Globus pallidus (tissue), 1 donor: ENCODE measurements around the gene TIAM2.

Source experiments
- DNase-seq: peaks from one replicate; pipeline ENCODE4 v3.0.0-alpha.2; 2015; ENCODE audit warnings: low spot score

TIAM2 gene

DNA sequence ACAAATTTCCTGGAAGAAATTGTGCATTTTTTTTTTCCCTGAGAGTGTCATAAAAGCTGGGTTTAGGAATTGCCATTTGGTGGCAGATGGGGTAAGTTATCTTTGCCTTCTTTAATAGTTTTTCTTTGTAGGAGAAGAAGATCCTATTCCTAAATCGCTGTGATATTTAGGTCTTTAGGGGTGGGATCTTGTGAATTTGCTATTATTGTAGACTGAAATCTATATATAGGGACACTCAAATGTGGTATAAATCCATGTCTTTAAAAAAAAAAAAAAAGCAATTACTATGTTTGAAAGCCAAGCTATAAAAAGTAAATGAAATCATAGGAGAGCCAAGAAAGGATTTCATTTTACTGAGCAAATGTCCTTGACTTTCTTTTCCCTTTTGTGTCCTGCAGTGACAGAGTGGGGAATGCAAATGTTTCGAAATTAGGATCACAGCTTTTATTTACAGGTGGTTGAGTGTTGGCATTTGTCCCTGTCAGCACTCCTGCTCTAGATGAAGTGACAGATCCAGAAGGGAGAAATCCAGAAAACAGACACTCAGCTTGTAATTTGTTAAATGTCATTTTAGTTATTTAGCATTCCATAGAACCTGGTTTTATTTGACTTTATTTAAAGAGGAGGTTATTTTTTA lies 29.4 kb downstream of the TIAM2 start:
- no peak for DNase-seq

DNA sequence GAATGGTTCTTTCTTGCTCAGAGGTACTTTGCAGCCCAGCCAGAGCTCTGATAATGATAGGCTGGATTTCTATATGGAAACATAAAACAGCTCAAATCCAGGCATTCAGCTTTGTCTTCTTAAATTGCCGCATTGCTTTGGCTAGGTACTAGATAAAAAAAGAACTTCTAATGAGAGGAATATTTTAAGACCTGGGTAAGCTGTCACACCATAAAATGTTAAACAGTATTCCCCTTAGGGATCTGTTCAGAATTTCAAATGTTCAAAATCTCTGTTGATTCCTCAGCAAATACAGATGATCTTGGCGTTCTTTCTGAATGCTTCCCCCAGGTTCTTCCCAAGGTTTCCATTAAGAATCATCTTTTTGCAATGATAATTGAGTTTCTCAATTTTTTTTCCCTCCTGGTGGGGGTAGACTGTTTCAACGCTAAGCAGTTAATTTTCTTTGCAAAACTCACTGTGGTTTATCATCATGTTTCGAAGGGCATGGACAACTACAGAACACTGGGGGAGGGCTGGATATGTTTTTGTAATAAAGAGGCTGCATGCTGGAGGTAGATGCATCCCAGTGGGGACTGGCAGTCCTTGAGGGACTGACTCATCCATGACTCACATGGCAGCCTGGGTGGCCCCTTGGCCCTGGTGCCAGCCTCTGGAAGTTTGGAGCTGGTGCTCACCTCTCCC lies 31.0 kb downstream of the TIAM2 start:
- DNase-seq, result no peak

DNA sequence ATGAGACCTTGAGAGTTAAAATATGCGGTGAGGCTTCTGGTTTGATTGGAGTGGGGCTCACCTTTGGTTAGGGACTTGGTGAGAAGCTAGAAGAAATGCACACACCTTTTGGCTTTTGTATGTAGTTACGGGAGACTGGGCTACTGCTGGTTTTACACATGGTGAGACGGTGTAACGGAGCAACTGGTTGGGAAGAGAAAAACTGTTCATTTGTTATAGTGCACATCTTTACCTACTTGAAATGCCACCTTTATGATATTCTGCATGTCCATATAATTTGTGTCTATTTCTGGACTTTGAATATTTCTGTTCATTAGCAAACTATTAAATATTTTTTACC lies 31.6 kb downstream of the TIAM2 start:
- DNase-seq, result no peak

DNA sequence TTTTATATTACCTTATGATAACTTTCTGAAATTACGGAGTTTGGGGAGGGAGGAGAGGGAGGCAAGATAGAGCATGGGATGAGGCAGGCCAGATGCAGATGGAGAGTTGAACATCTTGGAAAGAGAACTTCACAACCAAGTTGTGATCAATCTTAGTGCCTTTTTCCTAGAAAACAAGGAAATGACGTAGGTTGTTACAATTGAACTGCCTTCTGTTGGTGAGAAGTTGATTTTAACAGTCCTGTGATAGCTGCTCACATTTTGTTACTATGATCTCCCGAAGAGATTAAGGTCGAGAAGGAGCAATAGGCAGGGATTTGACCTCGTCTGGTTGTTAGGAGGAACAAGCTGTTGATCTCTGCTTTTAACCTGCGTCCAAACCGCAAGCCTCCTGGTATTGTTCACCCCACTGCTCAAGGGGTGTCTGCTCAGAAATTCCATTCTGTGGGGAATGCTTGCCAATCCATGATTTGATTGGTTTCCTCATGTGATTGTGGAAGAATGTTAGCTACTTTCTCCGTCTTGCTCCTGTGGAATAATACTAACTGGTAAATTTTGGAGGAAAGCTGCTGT lies 35.1 kb downstream of the TIAM2 start:
- no peak for DNase-seq

DNA sequence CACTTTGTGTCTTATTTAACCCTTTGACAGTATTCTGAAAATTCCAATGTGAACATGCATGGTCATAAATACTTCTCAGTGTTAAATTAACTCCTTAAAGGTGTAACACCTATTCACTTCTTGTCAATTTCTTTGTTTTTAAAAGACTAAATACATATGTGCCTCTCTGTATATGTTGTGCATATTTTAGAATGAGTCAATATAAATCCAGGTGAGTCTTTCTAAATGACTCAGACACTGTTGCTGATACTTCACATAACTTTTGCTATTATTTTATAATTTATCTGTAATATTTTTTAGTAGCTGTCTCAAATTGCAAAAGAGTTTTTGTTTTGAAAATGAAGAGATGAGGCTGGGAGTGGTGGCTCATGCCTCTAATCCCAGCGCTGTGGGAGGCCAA lies 36.0 kb downstream of the TIAM2 start:
- no peak for DNase-seq

DNA sequence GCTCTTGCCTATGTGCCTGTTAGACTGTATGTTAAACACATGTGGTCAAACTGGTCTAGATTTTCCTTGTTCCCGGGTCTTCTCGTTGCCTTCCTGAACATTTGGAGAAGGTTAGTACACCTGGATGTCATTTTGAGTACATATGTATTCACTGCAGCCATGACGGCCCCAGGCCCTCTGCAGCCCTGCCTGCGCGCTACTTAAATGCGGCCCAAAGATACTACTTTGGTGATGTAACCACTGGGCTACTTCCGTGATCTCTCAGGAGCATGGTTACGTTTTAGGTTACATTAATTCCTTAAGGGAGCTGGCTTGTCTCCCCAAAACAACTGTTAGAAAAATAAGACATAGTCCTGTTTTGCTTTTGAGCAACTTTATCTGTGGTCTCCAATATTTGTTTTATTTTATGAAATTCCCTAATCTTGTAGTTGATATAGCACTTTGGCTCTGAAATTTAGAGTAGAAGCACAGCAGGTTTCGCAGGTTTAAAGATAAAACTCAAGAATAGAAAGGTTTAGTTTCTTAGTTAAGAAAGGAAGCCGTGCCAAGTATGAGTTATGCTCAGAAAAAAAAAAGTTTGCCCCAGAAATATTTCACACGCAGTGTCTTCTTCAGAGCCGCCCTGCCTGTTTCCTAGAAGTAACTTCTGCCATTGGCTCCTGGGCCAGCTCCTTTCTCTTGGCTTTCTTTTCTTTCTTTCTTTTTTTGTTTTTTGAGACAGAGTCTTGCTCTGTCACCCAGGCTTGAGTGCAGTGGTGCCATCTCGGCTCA lies 38.1 kb downstream of the TIAM2 start:
- no peak for DNase-seq

DNA sequence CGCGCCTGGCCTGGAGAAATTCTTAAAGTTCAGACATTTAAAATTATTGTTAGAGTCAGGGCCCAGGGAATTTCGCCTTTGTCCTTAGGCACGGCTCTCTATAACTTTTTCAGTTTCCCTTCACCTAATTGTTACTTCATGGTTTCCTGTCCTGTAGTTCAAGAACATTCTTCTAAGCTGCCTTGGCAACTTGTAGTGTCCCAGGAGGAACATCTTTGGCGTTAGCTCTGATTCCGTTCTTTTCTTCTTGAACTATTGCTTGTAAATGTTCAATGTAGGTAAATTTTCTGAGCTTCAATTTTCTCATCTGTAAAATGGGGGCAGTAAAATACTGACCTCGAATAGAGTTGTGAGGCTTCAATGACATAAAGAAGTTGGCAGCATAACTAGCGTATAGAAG lies 41.8 kb downstream of the TIAM2 start:
- no peak for DNase-seq

DNA sequence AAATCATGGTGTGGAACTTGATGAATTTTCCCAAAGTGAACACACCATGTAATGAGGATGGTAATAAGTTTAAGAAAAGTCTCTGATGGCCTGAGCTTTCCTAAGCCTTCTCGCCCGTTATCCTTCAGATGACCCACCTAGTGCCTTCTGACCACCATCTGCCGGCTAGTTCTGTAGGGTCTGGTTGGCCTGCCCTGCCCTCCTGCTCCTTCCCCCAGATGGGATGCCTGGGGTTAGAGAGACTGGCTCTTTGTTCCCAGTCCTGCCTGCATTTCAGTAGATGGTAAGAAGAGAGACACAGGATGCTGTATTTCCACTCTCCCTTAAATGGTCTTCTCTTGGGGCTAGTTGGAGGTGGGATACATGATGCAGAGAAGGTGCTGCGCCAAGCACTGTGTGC lies 43.0 kb downstream of the TIAM2 start:
- no peak for DNase-seq

DNA sequence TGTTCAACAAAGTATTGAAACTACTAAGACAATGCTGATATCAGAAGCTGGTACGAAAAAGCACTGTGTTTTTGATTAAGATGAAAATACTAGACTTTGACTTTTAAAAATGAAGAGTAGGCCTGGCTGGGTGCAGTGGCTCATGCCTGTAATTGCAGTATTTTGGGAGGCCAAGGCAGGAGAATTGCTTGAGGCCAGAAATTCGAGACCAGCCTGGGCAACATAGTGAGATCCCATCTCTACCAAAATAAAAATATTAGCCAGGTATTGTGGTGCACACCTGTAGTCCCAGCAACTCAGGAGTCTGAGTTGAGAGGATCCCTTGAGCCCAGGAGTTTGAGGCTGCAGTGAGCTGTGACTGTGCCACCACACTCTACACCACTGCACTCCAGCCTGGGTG lies 43.4 kb downstream of the TIAM2 start:
- DNase-seq, result no peak

DNA sequence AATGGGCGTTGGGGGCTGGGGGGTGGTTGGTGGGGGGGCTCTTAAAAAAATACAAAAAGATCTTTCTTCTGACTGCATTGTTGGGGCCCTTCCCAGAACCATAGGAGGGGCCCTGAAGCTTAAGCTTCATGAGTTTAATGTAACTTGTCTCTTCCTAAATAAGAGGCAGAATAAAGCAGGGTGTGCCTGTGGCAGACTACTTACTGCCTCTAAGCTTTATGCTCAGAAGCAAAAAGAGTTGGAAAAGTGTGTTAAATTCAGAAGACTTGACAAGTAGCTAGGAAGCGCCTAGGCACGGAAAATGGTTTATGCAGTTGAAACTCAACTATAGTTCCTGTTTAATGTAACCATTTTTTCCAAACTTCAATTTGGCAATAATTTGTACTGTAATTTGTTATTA lies 44.5 kb downstream of the TIAM2 start:
- no peak for DNase-seq

DNA sequence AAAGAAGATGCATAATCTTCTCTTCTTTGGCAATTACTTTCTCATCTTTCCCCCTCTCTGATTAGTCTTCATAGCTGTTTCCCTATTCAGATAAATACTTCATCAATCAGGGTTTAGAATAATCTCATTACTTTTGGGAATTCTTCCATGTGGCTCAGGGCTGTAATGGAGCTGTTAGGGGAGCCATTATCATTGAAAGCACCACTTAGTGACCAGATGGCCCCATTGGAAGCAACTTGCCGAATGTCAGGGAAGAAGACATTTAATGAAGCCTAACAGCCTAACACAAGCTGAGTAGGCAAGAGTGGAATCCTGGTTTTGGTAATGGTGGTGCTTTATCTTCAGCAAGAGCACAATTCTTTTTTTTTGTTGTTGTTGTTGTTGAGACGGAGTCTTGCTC lies 45.0 kb downstream of the TIAM2 start:
- DNase-seq, result no peak

DNA sequence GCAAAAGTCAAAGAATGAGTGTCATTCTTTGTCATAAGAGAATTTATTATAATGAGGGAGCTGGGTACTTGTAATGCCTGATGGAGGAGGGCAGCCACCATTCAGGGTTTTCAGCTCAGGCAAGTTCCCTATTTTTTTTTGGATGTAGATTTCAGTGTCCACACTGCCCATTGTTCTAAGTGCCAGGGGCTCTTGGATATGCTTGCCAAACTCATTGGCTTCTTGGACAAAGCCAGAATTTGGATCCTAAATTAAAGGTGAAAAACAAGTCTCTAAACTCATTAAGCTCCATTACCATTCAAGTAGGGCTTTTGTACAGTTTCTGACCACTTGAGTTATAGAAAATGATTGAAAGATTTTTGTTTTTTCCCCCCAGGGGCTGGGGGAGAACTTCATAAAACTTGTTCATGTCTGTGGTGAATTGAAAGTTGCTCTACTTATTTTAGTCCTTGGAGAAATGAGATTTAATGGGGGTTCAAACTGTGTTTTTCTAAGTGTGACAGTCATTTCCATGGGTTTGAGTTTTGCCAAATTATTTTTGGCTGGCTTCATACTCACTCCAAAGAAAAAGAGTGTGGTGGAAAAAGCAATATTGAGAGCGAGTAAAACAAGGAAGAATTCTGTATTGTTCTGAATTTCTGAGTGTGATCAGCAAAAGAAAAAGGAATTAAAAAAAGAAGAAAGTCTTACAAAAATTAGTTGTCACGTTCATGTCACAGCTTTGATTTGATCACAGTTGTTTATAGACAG lies 46.0 kb downstream of the TIAM2 start:
- DNase-seq, result peak; percentile 35

DNA sequence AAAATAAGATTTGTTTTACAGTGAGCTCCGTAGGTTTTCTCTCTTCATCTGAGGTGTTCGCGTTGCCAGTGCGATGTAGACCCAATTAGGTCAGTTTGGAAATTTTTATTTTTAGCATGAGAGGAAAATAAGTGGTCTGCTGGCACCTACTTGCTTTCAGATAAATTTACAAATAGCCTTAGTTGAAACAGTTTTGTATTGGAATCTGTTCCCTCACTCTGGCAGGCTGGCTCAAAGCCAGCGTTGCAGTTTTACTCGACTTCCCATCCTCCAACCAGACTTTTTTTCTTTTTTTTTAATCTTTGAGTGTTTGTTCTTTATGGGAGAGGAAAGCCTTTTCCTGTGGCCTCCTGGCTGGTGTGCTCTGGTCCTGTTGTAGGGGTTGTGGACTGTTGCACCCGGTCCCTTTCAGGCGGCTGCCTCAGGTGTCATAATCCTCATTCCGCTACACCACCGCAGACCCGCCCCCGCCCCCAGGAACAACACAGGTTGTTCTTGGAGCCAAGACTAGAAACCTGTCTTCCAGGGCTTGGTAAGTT lies 46.7 kb downstream of the TIAM2 start:
- DNase-seq, result no peak

DNA sequence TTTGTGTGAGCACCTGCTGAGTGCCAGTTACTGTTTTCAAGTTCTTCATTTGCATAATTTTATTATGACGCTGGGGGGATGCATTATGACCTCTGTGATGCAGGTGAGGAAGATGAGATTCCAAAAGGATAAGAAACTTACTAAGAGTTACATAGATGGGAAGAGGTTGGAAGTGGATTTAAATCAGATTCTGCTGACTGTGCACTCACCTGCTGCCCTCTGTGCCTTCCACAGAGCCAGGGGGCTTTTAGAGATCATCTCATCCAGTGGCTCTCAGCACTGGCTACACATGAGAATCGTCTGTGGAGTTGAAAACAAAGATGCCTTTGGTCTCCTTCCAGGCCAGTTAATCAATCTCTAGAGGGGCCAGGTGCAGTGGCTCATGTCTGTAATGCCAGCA lies 47.9 kb downstream of the TIAM2 start:
- no peak for DNase-seq

DNA sequence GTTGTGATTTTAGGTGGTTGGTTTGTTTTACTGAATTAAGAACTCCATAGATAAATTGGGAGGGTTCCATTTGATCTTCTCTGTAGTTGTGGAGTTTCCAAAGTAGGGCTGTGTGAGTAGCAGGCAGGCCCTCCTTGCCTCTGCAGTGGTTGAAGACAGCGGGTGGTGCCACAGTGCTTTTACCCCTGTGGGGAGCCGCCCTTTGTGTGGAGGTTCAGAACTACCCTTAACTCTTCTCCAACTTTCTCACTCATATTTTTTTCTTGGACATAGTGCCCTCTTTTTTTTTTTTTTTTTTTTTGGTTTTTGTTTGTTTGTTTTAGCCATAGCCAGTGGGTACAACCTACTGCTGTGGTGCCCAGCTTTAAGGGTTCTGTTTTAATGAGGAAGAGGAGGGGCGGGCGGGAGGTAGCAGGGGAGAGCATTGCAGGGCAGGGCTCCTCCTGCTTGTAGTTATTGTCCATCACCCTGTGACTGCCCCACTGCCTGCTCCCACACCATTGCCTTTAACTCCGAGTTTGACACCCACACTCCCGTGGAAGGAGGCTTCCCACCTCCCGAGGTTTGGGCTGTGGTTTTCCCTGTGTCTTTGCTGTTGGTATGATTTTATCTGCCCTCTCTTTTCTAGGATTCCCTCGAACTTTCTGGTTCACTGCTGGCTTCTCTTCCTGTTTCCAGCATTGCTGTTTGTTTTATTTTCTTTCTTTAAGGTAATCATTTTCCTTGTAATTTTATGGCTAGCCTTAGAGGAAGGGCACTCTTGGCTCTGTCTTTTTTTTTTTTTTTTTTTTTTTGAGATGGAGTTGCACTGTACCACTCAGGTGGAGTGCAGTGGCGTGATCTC lies 50.7 kb downstream of the TIAM2 start:
- no peak for DNase-seq

DNA sequence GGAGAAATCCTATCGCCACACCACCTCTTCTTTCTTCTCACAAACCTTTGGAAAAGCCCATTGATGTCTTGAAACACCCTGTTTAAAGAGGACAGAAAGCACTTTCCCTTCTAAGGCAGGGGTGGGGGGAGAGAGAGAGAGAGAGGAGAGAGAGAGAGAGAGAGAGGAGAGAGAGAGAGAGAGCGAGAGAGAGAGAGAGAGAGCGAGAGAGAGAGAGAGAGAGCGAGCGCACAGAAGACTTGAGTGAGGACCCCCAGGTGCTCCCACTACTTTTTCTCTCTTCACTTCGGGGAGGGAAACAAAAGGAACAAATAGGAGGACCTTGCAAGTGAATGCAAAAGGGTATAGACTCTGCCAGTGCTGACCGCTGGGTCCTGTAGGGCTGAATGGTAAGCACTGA lies 52.4 kb downstream of the TIAM2 start:
- DNase-seq, result no peak

DNA sequence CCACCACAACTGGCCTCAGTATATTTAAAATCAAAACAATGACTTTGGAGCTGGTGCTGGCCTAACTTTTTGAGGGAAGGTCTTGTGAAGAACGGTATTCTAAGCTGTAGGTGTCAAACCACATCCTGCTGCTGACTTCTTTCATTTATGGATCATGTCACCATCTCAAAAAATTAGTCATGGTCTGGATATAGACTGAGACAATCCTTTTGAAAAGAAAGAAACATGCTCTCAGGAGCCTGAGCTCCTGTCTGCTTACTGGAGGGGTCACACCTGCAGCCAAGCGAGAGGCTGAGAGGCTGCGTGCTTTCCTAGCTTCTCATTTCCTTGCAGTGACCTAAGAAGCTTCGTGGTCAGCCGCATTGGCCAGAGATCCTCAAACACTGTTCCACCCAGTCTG lies 55.2 kb downstream of the TIAM2 start:
- no peak for DNase-seq

DNA sequence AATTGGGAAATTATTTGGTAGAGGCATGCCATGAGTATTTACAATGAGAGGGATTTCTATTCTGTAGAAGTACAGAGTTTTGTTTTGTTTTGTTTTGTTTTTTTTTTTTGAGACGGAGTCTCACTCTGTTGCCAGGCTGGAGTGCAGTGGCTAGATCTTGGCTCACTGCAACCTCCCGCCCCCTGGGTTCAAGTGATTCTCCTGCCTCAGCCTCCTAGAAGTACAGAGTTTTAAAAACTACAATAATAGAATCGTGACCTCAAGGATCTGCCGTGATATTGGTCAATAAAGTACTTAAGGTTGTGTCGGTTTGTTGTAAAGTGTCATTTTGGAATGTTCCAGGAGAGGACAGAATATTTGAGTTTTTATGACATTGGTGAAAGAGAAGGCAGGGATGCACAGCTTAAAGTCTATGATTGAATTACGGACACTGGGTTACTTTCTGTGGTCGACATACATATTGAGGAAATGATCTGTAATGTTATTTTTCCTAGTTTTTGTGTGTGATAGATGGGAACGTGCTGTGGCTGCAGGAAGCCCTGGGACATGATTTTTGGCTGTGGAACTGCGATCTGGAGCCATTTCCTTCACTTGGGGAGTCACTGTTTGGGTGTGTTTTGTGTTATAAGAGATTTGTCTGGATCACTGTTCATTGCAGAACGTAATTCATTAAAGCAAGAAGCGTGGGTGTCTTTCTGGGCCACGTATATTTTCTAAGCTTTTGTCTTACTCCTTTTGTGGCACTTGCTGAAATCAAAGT lies 59.6 kb downstream of the TIAM2 start:
- DNase-seq, result no peak

DNA sequence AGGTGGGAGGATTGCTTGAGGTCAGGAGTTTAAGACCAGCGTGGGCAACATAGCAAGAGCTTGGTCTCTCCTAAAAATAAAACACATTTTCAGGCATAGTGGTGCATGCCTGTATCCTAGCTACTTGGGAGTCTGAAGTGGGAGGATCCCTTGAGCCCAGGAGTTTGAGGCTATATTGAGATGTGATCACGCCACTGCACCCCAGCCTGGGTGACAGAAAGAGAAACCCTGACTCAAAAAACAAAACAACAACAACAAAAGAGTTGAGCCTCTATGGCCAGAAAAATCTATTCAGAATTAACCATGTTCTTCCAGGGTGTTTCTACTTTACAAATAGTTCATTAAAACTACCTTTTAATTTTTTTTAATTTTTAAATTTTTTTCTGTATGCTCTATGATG lies 60.6 kb downstream of the TIAM2 start:
- DNase-seq, result no peak

DNA sequence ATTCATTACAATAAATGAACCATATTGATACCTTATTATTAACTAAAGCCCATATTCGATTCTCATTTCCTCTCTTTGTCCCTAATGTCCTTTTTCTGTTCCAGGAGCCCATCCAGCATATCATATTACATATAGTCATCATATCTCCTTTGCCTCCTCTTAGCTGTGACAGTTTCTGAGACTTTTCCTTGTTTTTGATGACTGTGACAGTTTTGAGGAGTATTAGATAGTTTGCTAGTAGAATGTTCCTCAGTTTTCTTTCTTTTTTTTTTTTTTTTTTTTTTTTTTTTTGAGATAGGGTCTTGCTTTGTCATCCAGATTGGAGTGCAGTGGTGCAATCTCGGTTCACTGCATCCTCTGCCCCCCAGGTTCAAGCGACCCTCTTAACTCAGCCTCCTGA lies 61.6 kb downstream of the TIAM2 start:
- no peak for DNase-seq

DNA sequence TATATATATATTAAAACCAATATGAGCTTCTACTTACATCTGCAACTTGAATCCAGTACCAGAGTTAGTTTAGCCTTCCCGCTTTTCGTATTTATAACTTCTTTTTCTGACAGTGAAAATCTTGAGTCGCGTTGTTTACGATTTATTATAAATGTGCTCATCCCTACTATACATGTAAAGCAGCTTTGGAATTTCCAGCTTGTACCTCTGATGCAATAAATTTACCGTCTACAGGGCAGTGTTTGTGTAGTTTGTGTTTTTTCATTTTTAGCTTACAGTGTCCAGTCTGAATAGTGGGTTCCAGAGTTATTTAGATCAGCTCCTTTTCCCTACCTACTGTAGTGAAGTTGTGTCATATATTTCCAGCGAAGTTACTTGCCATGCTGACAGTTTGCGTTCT lies 66.3 kb downstream of the TIAM2 start:
- no peak for DNase-seq
